ENCODE data around the gene GRM2.

Gene GRM2

DNA sequence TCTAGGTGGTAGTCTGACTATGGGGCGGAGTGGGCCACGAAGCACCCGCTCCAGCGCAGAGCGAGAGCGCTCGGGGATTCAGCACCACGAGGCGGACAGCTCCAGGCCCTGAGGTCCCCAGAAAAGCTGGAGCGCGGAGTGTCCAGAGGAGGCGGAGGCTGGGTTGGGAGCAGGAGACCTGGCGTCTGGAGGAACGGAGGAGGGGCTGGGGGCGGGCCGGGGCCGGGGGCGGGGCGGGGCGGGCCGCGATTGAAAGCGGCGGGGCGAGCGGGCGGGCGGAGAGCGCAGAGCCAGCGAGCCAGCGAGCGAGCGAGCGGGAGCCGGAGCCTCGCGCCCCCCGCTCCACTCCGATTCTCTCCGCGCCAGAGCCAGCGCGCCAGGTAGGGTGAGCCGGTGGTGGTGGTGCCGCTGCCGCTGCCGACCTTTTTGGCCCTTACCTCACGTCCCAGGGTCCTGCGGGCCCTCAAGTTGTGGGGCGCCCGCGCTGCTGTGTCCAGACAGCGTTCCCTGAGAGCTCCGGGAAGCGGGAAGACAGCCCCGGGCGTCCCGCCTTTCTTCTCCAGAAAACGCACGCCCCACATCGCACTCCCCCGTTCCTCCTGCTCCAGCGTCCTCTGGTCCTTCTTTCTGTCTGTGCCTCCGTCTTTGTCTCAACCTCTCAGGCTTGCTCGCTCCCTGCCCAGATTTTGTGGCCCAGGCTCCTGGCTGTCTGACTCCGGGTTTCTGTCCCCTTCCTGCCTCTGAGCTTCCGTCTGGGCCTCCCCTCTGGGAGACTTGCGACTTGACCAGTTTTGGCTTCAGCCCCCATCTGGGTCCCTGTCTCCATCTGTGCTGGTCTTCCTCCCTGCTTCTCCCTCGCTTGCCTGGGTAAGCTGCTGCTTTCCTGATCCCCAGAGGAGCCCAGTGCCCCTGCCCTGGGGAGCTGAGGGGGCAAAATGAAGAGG is at the start of gene GRM2:
TSS of gene GRM2 (plus strand) at position 281 of the 944 bp plus-strand sequence. CDS start 1,916 bp downstream, outside the sequence.
- DNase-seq: peak in 1 of 2 experiments; percentile 40

- DNase-seq: no peak
Measured at GRCh38 chr3:51657234-51657633, 49.6 kb upstream of the GRM2 start.

- DNase-seq: no peak
Measured at GRCh38 chr3:51659942-51660341, 46.9 kb upstream of the GRM2 start.

- no peak for DNase-seq
Measured at GRCh38 chr3:51662456-51662855, 44.4 kb upstream of the GRM2 start.

GRCh38 chr3:51668756-51669155 is 38.1 kb upstream of the GRM2 start:
- DNase-seq: no peak

DNA sequence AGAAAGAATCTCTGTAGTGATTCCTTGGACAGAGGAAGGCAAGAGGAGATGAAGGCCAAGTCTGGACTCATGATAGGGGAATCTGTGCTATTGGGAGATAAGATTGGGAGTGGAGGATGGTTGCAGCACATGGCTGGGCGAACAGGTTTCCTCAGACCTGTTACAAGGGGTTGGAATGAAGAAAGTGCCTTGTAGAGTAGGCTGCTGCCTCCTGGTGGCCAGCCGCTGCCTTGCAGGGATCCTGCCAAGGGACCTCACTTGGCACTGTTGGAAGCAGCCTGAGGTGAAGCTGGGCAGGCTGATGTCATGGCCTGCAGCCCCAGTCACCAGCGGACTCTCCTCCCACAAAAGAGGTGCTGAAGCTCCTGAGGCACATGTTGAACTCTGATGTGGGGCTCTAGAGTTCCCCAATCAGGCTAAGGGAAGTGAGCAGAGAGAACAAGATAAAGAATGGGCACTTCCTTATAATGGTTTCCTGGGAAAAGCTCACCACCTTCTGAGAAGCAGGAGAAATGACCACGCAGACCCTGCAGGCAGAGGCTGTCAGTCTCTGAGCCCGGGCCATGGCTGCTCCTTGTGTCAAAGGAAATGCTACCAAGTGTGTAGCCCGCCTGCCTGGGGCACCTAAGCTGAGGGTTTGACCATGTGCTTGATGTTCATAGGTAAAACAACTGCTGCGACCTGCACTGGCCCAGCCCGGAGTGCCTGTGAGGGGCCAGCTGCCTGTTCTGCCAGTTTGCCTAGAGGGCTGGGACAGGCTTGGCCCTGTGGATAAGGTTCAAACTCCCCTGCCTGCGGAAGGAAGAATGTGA is 37.4 kb upstream of the GRM2 start:
- DNase-seq: peak; percentile 92 to 93

- DNase-seq: no peak
Measured at GRCh38 chr3:51670053-51670822, 36.6 kb upstream of the GRM2 start.

GRCh38 chr3:51670823-51671733 is 35.8 kb upstream of the GRM2 start, which contains the start of gene TEX264:
TSS of gene TEX264 (plus strand) at chr3:51671252. CDS start at chr3:51674305, 3,053 bp downstream.
- peak; percentile 89 to 93 for DNase-seq

DNA sequence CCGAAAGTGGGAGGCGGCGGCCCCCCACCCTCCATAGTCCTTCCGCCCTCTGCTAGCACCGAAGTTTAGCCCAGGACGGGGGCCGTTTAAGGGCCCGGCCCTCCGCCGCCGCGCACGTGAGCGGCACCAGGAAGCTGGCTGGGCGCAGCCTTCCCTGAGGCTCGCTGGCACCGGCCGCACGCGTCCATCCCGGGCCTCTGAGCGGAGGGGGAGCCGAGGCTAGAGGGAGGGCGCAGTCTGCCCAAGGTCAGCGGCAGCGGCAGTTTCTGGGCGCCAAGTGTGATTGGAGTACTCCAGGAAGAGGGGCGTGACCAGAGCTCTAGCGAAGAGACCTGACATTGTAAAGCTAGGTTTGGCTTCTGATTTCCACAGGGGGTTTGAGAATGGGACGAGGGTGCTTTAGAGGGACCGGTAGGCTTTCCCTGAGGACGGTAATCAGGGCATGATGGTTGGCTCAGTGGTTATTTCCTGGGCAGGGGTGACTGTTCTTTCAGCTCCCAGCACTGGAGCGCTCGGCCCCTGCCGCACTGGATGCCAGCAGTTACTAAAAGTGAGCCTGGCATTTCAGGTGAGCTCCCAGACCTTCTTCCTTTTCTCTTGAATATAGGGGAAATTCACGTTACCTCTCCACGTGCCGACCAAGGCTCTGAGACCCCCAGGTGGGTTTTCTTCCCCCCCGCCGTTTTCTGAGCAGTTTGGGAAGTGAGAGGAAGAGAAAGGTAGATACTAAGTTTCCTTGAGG is 35.0 kb upstream of the GRM2 start:
- peak; percentile 76 for DNase-seq

GRCh38 chr3:51673181-51673801 is 33.6 kb upstream of the GRM2 start:
- peak; percentile 13 to 14 for DNase-seq

DNA sequence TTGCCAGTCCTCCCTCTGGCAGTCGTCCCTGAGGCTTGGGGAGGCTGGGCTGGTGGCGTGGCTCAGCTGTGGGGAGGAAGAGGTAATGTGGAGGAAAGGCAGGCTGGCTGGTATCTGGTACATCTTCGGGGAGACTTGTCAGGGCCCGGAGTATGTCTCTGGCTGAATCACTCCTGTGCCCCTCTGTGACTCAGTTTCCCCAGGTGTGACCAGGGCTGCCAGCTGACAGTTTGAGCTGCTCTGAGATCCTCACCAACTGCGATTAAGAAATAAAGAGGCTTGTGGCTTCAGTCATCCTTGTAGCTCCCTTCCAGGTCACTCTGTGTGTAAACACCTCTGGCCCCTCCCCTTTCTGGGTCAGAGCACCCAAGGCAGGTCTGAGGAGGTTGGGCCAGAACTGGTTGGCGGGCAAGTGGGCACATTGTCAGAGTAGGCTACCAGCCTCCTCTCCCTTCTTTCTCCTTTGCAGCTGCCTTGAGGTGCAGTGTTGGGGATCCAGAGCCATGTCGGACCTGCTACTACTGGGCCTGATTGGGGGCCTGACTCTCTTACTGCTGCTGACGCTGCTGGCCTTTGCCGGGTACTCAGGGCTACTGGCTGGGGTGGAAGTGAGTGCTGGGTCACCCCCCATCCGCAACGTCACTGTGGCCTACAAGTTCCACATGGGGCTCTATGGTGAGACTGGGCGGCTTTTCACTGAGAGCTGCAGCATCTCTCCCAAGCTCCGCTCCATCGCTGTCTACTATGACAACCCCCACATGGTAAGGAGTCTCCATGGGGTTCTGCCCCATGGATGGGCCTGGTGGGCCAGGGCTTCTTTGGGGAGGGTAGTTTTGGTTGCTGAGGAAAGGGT is 32.8 kb upstream of the GRM2 start:
- peak; percentile 17 to 18 for DNase-seq

GRCh38 chr3:51675201-51675611 is 31.7 kb upstream of the GRM2 start:
- peak; percentile 62 to 69 for DNase-seq

GRCh38 chr3:51676102-51676640 is 30.7 kb upstream of the GRM2 start:
- no peak for DNase-seq

DNA sequence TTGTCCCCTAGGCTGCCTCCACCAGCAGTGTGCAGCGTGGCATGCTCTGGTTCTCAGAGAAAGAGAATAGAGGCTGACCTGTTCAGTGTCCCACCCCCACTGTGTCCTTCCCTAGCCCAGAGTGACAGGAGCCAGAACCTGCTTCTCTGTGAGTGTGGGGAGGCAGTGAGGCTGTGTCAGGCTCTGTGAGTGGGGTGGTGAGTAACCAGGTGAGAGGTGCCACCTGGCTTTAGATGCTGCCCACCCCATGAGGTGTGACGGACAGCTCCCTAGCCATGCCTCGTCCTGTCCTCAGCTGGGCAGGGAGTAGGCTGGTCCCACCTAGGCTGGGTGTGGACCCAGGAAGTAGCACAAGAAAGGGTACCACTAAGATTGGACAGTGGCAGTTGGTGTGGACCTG is 29.5 kb upstream of the GRM2 start:
- DNase-seq: no peak

- DNase-seq: no peak
Measured at GRCh38 chr3:51678186-51678585, 28.7 kb upstream of the GRM2 start.

DNA sequence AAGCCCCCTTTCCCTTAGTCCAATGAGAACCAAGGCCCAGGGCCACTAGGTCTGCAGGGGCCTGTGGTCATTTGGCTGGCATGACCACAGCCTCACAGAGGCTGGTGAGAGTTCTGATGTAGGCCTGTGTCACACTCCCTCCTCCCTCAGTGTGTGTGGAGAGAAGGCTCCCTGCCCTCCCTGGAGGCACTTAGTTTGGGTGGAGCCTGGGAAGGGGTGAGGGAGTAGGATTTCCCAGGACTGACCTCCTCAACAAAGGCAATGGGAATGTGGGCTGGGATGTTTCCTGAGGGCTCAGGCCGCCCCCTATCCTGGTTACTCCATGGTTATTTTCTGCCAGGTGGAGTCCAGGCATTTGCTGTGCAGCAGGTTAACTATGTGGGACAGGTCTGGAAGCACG is 28.2 kb upstream of the GRM2 start:
- no peak for DNase-seq

- DNase-seq: no peak
Measured at GRCh38 chr3:51679318-51679717, 27.6 kb upstream of the GRM2 start.

DNA sequence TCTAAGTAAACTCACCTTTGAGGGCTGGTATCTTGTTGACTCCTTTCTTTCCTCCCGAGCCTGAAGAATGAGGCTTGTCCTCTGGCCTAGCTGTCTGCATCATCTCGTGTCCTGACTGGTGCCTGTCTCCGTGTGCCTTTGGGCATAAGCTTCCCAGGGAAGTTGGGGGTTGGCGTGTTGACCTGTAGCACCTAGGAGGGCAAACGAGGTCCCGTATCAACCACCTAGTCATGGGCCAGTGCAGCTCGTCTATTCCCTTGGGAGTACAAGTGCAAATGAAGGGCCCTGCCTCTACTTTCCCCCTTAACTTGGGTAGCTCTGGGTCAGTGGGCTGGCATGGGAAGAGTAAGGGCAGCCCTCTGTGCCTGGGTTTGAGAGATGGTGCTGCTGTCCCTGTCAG is 27.1 kb upstream of the GRM2 start:
- DNase-seq: no peak

- no peak for DNase-seq
Measured at GRCh38 chr3:51680196-51680595, 26.7 kb upstream of the GRM2 start.

All from activated T-cell treated with anti-CD3 and anti-CD28 coated beads, Interleukin-2, amount 50 U/mL, for 48 hours (primary cell).